Measurements from ENCODE around the gene MYO1H.

DNA sequence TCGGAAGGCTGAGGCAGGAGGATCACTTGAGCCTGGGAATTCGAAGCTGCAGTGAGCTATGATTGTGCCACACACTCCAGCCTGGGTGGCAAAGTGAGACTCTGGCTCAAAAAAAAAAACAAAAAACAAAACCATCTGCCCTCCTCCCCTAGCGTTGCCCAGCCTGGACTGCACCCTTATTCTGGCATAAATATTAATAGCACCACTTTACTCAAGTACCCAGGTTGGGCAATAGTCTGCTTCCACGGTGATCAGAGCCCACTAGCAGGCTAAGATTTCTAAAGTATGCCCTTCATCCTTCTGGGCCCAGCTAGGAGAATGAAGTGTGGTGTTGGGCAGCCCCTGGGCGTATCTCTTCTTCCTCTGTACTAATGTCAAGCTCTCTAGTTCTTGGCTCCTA lies 96.1 kb downstream of the MYO1H start:
- TF ChIP-seq CTCF (IDR thresholded peaks at IDR 0.05): no peak
- TF ChIP-seq POLR2A (IDR thresholded peaks at IDR 0.05; ENCODE audit: low read depth): no peak
- TF ChIP-seq POLR2AphosphoS5 (IDR thresholded peaks at IDR 0.05): no peak
